CD14-positive monocyte (primary cell): ENCODE measurements around the gene UNC93A. TPM values are rescaled to one million over a fixed set of nuclear protein-coding genes. Genes with fewer than 3 reads are reported as not detected.
"Not testable (repeated sequence)": the region's sequence is repeated elsewhere in the genome, so short reads cannot be mapped to it uniquely, and the experiment has no call there.

Experiments used
- DNase-seq, 3 donors: peaks; one replicate each; pipeline ENCODE4 v3.0.0-alpha.2; 2011 to 2022
- H2AFZ ChIP-seq: 2 replicates; pipeline ENCODE4 v1.6.0; 2012; ENCODE audit warnings: mild to moderate bottlenecking, low read depth, low read length, inconsistent platforms; ENCODE audit not compliant: insufficient read depth, poor library complexity, severe bottlenecking
- H3K27ac ChIP-seq, 2 donors: 1 replicate in 1 of 2; 2 replicates in 1 of 2; pipeline ENCODE4 v1.5.1; 2012 to 2013; ENCODE audit warnings: low read length in 2 of 2, control low read depth in 1 of 2, inconsistent platforms in 1 of 2, low read depth in 1 of 2, mild to moderate bottlenecking in 1 of 2
- H3K27me3 ChIP-seq, 2 donors: one replicate each; pipeline versions ENCODE4 v1.6.0 to v1.6.1; 2011 to 2013; ENCODE audit warnings: low read length in 2 of 2; ENCODE audit not compliant: control insufficient read depth in 2 of 2, insufficient read depth in 2 of 2
- H3K36me3 ChIP-seq, 2 donors: replicated peaks in 1 of 2; 1 replicate in 1 of 2; 2 replicates in 1 of 2; pipeline versions ENCODE4 v1.5.1 to v1.6.1; 2012 to 2013; ENCODE audit warnings: low read length in 2 of 2, control low read depth in 1 of 2, inconsistent platforms in 1 of 2, mild to moderate bottlenecking in 1 of 2; ENCODE audit not compliant: insufficient read depth in 2 of 2, control insufficient read depth in 1 of 2
- H3K4me1 ChIP-seq, 2 donors: 1 replicate in 1 of 2; 2 replicates in 1 of 2; pipeline versions ENCODE4 v1.5.1 to v1.6.1; 2012 to 2013; ENCODE audit warnings: low read length in 2 of 2, control low read depth in 1 of 2, inconsistent platforms in 1 of 2, mild to moderate bottlenecking in 1 of 2, moderate library complexity in 1 of 2; ENCODE audit not compliant: insufficient read depth in 2 of 2, control insufficient read depth in 1 of 2
- H3K4me2 ChIP-seq: replicated peaks from 2 replicates; pipeline ENCODE3; 2012; ENCODE audit warnings: low read length, moderate library complexity, mild to moderate bottlenecking; ENCODE audit not compliant: poor library complexity, severe bottlenecking; ENCODE audit errors: extremely low read depth
- H3K4me3 ChIP-seq, 3 experiments: fragments of 200-600 bp in 1 of 3; sonication (generic) in 1 of 3; replicated peaks in 1 of 3; 1 replicate in 2 of 3; 2 replicates in 1 of 3; pipeline ENCODE4 v1.5.1; 2011 to 2013; ENCODE audit warnings: low read length in 3 of 3, mild to moderate bottlenecking in 3 of 3, control low read depth in 2 of 3, low read depth in 2 of 3, inconsistent platforms in 1 of 3, moderate library complexity in 1 of 3
- H3K79me2 ChIP-seq: 2 replicates; pipeline ENCODE4 v1.6.0; 2012; ENCODE audit warnings: mild to moderate bottlenecking, control low read depth, inconsistent platforms, low read length, moderate library complexity; ENCODE audit not compliant: insufficient read depth
- H3K9ac ChIP-seq: 2 replicates; pipeline ENCODE4 v1.6.0; 2017; ENCODE audit warnings: low read length, mild to moderate bottlenecking; ENCODE audit not compliant: insufficient read depth, poor library complexity, severe bottlenecking
- H3K9me3 ChIP-seq, 2 donors: replicated peaks in 1 of 2; 1 replicate in 1 of 2; 2 replicates in 1 of 2; pipeline versions ENCODE4 v1.5.1 to v1.6.1; 2012 to 2013; ENCODE audit warnings: low read length in 2 of 2, control low read depth in 1 of 2; ENCODE audit not compliant: control insufficient read depth in 1 of 2, insufficient read depth in 1 of 2
- H4K20me1 ChIP-seq: 2 replicates; pipeline ENCODE4 v1.6.0; 2012; ENCODE audit warnings: mild to moderate bottlenecking, low read length, control low read depth, moderate library complexity; ENCODE audit not compliant: insufficient read depth
- H3K27ac Mint-ChIP-seq, 7 donors: one replicate each; pipeline ENCODE4 v1.8.0; 2020; ENCODE audit warnings: mild to moderate bottlenecking in 7 of 7, mixed read lengths in 7 of 7, moderate library complexity in 6 of 7, inconsistent platforms in 2 of 7
- H3K27me3 Mint-ChIP-seq, 3 donors: one replicate each; pipeline ENCODE4 v1.8.0; 2021 to 2022; ENCODE audit warnings: low read depth in 3 of 3, mild to moderate bottlenecking in 3 of 3, mixed read lengths in 3 of 3, moderate library complexity in 3 of 3, inconsistent platforms in 1 of 3
- H3K36me3 Mint-ChIP-seq, 2 donors: one replicate each; pipeline ENCODE4 v1.8.0; 2020; ENCODE audit warnings: mixed read lengths in 2 of 2, inconsistent platforms in 1 of 2, mild to moderate bottlenecking in 1 of 2
- H3K4me1 Mint-ChIP-seq: one replicate; pipeline ENCODE4 v1.8.0; 2020; ENCODE audit warnings: mild to moderate bottlenecking, mixed read lengths
- H3K4me3 Mint-ChIP-seq, 2 donors: one replicate each; pipeline ENCODE4 v1.8.0; 2020; ENCODE audit warnings: mild to moderate bottlenecking in 2 of 2, mixed read lengths in 2 of 2, moderate library complexity in 1 of 2
- H3K9me3 Mint-ChIP-seq, 7 donors: one replicate each; pipeline ENCODE4 v1.8.0; 2020 to 2022; ENCODE audit warnings: mixed read lengths in 7 of 7, mild to moderate bottlenecking in 6 of 7, moderate library complexity in 6 of 7, inconsistent platforms in 2 of 7
- WGBS: methylation state at CpG from one replicate; pipeline ENCODE4 v1.1.5; 2013; ENCODE audit warnings: missing lambda C conversion rate; ENCODE audit not compliant: insufficient coverage; 5-methylcytosine and 5-hydroxymethylcytosine counted together
- intact Hi-C, 2 donors: fragments of 100-400 bp; cut with micrococcal nuclease; formaldehyde crosslinking; loops; one replicate each; pipeline versions ENCODE4 v1.15.0 to v1.15.1; 2023
- polyA plus RNA-seq, 3 donors: library from polyadenylated mRNA; depleted of rRNA in 1 of 3; unstranded in 2 of 3; stranded (reverse) in 1 of 3; fragments of 300-500 nt in 2 of 3; fragments of >200 nt in 1 of 3; fragmentation: Illumina TruSeq in 2 of 3; gene quantifications; 1 replicate in 2 of 3; 2 replicates in 1 of 3; pipeline ENCODE4 v1.2.3, GENCODE V29; 2012 to 2021
- TF ChIP-seq, protein P1 (sequence below): fragments of 200-600 bp; IDR thresholded peaks from one replicate; pipeline ENCODE4 v1.8.0; 2022; ENCODE audit warnings: antibody characterized with exemption, mild to moderate bottlenecking

The UNC93A gene
- polyA plus RNA-seq, 3 donors, result not detected

DNA sequence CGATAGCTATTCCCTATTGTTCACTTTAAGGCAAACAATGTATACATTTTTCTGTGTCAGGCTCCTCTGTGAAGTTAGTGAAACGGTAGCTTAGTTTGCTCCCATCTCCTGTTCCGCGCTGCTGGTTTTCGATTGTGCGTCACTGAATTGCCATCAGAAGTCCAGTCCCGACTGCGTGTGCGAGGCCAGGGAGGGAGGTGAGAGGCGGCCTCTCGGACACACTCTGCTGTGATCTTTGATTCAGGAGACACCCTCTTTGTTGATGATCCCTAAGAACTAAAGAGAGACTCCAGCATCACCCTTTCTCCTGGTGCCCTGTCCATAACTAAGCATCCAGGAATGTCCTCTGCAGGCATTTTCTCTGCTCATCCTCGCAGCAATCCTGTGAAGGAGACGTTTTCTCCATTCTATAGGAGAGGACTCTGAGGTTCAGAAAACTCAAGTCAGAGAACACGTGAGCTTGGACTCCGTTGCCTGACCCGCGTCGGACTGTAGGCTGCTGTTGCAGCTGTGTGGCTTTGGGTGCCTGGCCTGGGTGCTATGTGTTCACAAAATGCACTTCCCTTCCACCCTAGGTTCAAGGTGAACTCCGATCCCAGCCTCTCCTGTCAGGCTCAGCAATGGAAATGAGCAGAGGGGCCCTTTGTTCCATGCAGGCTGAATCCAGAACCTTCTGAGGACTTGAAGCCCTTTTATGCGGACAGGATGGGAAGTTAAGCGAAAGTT lies 24.1 kb upstream of the UNC93A start:
- Mint-ChIP-seq H3K27ac (no peak overlapping the region), H3K4me1 (no peaks in the 10 kb centered on the region), H3K9me3 (peaks cover 0 to 3% (median 0%) of the 10 kb centered on the region in 7 donors), H3K27me3 (peaks cover 3 to 12% (median 9%) of the 10 kb centered on the region in 3 donors), H3K4me3 (no peak overlapping the region), H3K36me3 (no peaks in the 10 kb centered on the region)
- no peak overlapping the region for H3K27ac ChIP-seq
- no peak overlapping the region for H3K4me2 ChIP-seq
- TF ChIP-seq, protein P1, sequence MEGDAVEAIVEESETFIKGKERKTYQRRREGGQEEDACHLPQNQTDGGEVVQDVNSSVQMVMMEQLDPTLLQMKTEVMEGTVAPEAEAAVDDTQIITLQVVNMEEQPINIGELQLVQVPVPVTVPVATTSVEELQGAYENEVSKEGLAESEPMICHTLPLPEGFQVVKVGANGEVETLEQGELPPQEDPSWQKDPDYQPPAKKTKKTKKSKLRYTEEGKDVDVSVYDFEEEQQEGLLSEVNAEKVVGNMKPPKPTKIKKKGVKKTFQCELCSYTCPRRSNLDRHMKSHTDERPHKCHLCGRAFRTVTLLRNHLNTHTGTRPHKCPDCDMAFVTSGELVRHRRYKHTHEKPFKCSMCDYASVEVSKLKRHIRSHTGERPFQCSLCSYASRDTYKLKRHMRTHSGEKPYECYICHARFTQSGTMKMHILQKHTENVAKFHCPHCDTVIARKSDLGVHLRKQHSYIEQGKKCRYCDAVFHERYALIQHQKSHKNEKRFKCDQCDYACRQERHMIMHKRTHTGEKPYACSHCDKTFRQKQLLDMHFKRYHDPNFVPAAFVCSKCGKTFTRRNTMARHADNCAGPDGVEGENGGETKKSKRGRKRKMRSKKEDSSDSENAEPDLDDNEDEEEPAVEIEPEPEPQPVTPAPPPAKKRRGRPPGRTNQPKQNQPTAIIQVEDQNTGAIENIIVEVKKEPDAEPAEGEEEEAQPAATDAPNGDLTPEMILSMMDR, result no peak
- intact Hi-C loops, result no loop called here
- H3K4me1 ChIP-seq, result no peaks in the 10 kb centered on the region
- no peak overlapping the region for H3K4me3 ChIP-seq
- DNase-seq, result no peak
- H3K9ac ChIP-seq, result no peak overlapping the region
- H3K9me3 ChIP-seq, result no peaks in the 10 kb centered on the region
- no peaks in the 10 kb centered on the region for H3K79me2 ChIP-seq
- H3K36me3 ChIP-seq, result no peaks in the 10 kb centered on the region
- no peaks in the 10 kb centered on the region for H3K27me3 ChIP-seq
- no peak overlapping the region for H2AFZ ChIP-seq
- WGBS, result 92% methylated on average over 12 of the region's 21 CpGs
- H4K20me1 ChIP-seq, result no peaks in the 10 kb centered on the region

DNA sequence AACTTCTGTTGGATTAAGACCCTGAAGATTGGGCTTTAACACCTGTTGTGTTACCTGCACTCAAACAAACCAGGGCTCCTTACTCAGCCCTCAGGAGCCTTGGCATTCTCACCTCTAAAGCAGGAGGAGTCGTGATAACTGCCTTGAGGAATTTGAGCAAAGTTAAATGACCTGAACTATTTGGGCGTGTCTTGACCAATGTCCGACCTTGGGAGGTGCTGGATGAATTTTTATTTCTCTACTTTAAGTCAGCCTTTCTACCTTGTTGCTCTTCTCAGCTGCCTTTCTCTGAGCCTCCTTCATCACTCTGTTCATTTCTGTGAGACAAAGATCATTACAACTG lies 23.6 kb upstream of the UNC93A start:
- intact Hi-C loops, H3K36me3 ChIP-seq, H3K4me3 ChIP-seq, H3K4me3 Mint-ChIP-seq, H3K9me3 ChIP-seq, H3K4me1 Mint-ChIP-seq, H3K9ac ChIP-seq, H3K4me1 ChIP-seq, H3K27me3 Mint-ChIP-seq, H4K20me1 ChIP-seq, H2AFZ ChIP-seq, H3K79me2 ChIP-seq, H3K27ac ChIP-seq, H3K4me2 ChIP-seq, H3K27ac Mint-ChIP-seq, H3K9me3 Mint-ChIP-seq, H3K27me3 ChIP-seq, DNase-seq, H3K36me3 Mint-ChIP-seq: not testable (repeated sequence)
- no CpG with 5 or more reads among the region's 3 CpGs for WGBS
